Measurements from ENCODE around the gene CRHR1.

- TF ChIP-seq SMAD3 (CRISPR knock-in tag; IDR thresholded peaks at IDR 0.05; ENCODE audit: borderline replicate concordance) (no peak), MAX (CRISPR knock-in tag; IDR thresholded peaks at IDR 0.05) (no peak), PRRX2 (CRISPR knock-in tag; IDR thresholded peaks at IDR 0.05) (no peak), CREB1 (CRISPR knock-in tag; IDR thresholded peaks at IDR 0.05) (no peak), TCF7 (CRISPR knock-in tag; IDR thresholded peaks at IDR 0.05; ENCODE audit: low read depth) (no peak)
- TF ChIP-seq, protein P1, sequence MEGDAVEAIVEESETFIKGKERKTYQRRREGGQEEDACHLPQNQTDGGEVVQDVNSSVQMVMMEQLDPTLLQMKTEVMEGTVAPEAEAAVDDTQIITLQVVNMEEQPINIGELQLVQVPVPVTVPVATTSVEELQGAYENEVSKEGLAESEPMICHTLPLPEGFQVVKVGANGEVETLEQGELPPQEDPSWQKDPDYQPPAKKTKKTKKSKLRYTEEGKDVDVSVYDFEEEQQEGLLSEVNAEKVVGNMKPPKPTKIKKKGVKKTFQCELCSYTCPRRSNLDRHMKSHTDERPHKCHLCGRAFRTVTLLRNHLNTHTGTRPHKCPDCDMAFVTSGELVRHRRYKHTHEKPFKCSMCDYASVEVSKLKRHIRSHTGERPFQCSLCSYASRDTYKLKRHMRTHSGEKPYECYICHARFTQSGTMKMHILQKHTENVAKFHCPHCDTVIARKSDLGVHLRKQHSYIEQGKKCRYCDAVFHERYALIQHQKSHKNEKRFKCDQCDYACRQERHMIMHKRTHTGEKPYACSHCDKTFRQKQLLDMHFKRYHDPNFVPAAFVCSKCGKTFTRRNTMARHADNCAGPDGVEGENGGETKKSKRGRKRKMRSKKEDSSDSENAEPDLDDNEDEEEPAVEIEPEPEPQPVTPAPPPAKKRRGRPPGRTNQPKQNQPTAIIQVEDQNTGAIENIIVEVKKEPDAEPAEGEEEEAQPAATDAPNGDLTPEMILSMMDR (IDR thresholded peaks at IDR 0.05): no peak
- TF ChIP-seq, protein P2, sequence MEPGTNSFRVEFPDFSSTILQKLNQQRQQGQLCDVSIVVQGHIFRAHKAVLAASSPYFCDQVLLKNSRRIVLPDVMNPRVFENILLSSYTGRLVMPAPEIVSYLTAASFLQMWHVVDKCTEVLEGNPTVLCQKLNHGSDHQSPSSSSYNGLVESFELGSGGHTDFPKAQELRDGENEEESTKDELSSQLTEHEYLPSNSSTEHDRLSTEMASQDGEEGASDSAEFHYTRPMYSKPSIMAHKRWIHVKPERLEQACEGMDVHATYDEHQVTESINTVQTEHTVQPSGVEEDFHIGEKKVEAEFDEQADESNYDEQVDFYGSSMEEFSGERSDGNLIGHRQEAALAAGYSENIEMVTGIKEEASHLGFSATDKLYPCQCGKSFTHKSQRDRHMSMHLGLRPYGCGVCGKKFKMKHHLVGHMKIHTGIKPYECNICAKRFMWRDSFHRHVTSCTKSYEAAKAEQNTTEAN (CRISPR knock-in tag; IDR thresholded peaks at IDR 0.05): no peak
Measured at GRCh38 chr17:45755050-45755449, 29.1 kb upstream of the CRHR1 start.
